HL-60 (cell line): ENCODE results near the gene MLC1.

Experiments used
- DNase-seq, 2 experiments: peaks; one replicate each; pipeline ENCODE4 v3.0.0-alpha.2; 2010 to 2020; ENCODE audit warnings: low read depth in 1 of 2, low spot score in 1 of 2
- H3K27ac ChIP-seq: fragments of 250-450 bp; sonication (Bioruptor Pico); replicated peaks from 2 replicates; pipeline ENCODE4 v1.5.1; 2020; ENCODE audit warnings: mild to moderate bottlenecking, moderate library complexity
- H3K27me3 ChIP-seq: fragments of 250-450 bp; sonication (Bioruptor Pico); 2 replicates; pipeline ENCODE4 v1.5.1; 2021; ENCODE audit warnings: mild to moderate bottlenecking, moderate library complexity; ENCODE audit not compliant: insufficient read depth, poor library complexity, severe bottlenecking
- H3K4me3 ChIP-seq: replicated peaks from 2 replicates; pipeline ENCODE4 v1.5.1; 2011; ENCODE audit warnings: mild to moderate bottlenecking, control low read depth, low read length; ENCODE audit not compliant: insufficient read depth
- CTCF ChIP-seq: IDR thresholded peaks from one replicate; pipeline ENCODE4 v1.5.1; 2011; ENCODE audit warnings: low read length, control low read depth, inconsistent platforms; ENCODE audit not compliant: insufficient read depth
- GABPA ChIP-seq: IDR thresholded peaks from 2 replicates; pipeline ENCODE4 v1.6.1; 2012; ENCODE audit warnings: low read depth
- POLR2AphosphoS5 ChIP-seq: IDR thresholded peaks from 2 replicates; pipeline ENCODE4 v1.6.1; 2012; ENCODE audit warnings: low read depth
- REST ChIP-seq: IDR thresholded peaks from 2 replicates; pipeline ENCODE4 v1.6.1; 2012; ENCODE audit warnings: low read depth; ENCODE audit not compliant: insufficient replicate concordance
- SPI1 ChIP-seq: IDR thresholded peaks from 2 replicates; pipeline ENCODE4 v1.6.1; 2012; ENCODE audit warnings: low read depth, mild to moderate bottlenecking, borderline replicate concordance

The MLC1 gene

GRCh38 chr22:50129121-50129736, 44.0 kb upstream of the MLC1 start:
- TF ChIP-seq REST: no peak
- no peak for TF ChIP-seq GABPA
- TF ChIP-seq SPI1: no peak
- no peak for TF ChIP-seq POLR2AphosphoS5
- no peak for TF ChIP-seq CTCF

GRCh38 chr22:50125029-50125428, 39.8 kb upstream of the MLC1 start:
- TF ChIP-seq CTCF (no peak), POLR2AphosphoS5 (no peak), GABPA (no peak), REST (no peak), SPI1 (no peak)
- H3K27me3 ChIP-seq: no peaks in the 10 kb centered on the region
- H3K4me3 ChIP-seq: no peak overlapping the region
- DNase-seq: no peak
- H3K27ac ChIP-seq: no peak overlapping the region

More at GRCh38 chr22:50129121-50129736, 44.0 kb upstream of the MLC1 start:
- Histone ChIP-seq H3K27ac (no peak overlapping the region), H3K27me3 (no peaks in the 10 kb centered on the region), H3K4me3 (no peak overlapping the region)
- no peak for DNase-seq

DNA sequence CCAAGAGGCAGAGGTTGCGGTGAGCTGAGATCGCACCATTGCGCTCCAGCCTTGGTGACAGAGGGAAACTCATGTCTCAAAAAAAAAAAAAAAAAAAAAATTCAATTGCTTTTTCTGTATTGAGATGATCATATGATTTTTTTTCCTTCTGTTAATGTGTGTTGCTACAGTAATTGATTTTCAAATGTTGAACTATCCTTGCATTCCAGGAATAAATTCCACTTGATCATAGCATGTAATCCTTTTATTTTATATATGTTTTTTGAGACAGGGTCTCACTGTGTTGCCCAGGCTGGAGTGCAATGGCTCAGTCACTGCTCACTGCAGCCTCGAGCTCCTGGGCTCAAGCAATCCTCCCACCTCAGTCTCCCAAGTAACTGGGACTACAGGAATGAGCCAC, 37.9 kb upstream of the MLC1 start:
- no peak for DNase-seq
- Histone ChIP-seq H3K27ac (no peak overlapping the region), H3K27me3 (no peaks in the 10 kb centered on the region), H3K4me3 (no peak overlapping the region)
- no peak for TF ChIP-seq REST
- TF ChIP-seq CTCF: no peak
- no peak for TF ChIP-seq GABPA
- no peak for TF ChIP-seq SPI1
- TF ChIP-seq POLR2AphosphoS5: no peak
